Stimulated activated CD4-positive, alpha-beta T cell treated with anti-CD3 and anti-CD28 coated beads, TNF-alpha, amount 100 ng/mL, for 48 hours (primary cell): Measurements from ENCODE around the gene JUN.

ENCODE experiments used
- DNase-seq, 3 donors: peaks; one replicate each; pipeline ENCODE4 v3.0.0-alpha.2; 2020; ENCODE audit warnings: low read depth in 3 of 3

JUN gene

DNA sequence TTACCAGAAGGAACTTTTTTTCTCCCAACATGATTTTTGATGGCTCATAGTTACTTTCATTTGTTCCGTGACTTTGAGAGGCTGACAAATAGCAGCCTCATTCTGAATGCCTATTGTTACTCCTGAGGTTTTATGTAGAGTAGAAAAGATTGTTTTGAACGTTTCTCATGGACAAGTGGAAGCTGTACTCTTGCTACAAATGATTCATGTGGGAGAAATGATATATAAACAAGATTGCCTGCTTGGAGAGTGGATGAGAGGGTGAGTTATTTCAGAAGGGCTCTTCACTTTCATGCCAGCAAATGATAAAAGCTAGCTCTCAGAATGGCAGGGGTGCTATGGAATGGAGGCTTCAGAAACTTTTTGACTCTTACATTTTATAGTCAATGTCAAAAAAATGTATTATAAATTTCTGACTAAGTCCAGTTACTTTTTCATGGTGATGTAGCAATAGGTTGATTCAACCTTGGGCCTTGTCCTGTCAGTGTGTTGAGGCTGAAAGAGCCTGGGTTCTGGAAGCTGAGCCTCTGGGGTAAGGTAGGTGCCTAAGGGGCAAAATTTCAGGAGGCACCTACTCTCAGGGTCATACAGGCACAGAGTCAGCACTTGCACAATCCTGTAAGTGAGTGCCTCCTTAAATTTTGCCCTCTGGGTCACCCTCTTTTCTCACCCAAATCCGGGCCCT, 19.4 kb downstream of the JUN start:
- no peak for DNase-seq

- DNase-seq = no peak
These were observed 20.6 kb downstream of the JUN start for GRCh38 chr1:58763214-58763613.

- no peak for DNase-seq
These were observed 21.0 kb downstream of the JUN start for GRCh38 chr1:58762806-58763205.

DNA sequence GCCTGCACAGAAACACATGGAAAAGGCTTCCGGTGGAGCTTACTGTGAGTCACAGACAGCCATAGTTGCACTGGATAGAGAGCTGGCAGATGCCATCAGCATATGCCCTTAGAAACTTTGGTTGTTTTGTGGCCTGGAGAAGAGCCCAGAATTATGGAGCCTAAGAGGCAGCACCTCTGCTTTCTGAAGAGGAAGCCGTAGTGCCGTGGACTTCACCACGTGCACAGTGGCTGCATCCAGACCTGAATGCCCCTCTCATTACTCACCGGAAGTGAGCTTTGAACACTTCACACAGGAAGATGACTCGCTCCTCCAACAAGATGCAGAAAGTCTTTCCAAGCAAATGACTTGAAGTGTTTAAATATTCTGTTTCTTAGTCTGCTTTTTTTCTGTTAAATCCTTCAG, 28.4 kb downstream of the JUN start:
- DNase-seq = peak; percentile 33 to 45 (median 40)

DNA sequence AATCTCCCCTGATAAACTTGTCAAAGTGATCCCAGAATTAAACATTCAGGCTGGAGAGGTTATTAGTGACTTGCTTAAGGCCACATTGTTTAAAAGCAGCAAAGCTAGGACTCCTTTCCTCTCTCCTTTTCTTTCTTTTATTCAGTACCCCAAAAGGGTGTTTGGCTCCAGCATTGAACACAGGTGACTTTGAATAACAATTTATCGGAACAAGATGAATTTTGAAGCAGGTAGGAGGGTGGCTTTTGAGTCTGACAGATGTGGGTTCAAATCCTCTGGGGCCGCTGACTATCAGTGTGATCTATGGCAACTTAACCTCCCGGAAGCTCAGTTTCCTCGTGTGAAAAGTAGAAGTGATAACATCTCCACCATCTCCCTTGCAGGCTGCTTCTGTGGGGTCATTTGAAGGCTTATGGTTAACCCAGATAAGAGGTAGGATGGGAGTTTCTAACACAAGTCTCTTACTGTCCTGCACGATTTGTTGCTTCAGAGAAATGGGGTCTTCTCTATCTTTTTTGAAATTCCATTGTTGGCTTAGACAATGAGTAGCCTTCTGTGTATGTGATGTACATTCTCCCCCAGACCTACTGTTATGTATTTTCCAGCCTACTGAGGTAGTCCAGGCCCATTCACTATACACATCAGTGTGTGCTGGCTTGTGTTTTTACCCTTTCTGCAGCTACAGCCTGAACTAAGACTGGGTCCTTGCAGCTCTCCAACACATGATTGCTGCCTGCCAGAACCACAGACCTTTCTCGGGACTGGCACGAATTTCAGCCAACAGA, 29.0 kb downstream of the JUN start:
- DNase-seq = no peak

GRCh38 chr1:58754073-58754613, 29.7 kb downstream of the JUN start:
- no peak for DNase-seq

- no peak for DNase-seq
These were observed 30.4 kb downstream of the JUN start for GRCh38 chr1:58753431-58753866.

DNA sequence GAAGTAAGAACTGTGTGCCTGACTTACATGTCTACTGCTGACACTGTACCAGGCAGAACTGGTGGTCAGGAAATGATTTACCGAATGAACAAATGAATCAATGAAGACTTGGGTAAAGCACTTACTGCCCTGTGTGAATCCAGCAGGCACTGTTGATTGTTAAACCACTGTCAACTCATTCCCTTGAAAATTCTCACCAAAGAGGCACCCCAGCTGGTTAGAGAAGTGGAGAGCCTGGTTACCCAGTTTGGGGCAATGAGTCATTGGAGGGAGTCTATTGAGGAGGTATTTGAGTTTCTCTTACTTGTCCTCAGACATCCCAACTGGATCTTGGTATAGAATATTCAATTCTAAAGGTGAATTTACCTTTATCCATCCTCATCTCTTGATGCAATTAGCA, 34.2 kb downstream of the JUN start:
- DNase-seq = no peak

DNA sequence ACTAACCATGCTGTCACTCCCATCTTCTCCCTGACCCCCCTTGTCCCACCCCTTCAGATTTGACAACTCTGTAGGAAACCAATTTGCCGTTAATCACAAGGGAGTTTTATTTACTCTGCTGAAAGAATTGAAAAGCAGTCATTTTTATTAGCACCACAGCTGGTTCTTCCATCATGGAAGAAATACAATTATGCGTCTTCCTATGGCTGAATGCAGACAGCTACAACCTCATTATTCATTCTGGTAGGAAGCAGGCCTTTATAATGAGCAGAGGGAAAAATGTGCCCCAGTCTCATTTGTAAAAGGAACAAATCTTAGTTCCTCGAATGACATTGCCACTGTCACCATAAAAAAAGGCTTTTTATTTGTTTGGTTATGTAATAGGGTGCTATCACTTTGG, 35.2 kb downstream of the JUN start:
- no peak for DNase-seq

- DNase-seq = no peak
These were observed 37.1 kb downstream of the JUN start for GRCh38 chr1:58746757-58747156.

GRCh38 chr1:58746182-58746581, 37.7 kb downstream of the JUN start:
- DNase-seq = no peak

DNA sequence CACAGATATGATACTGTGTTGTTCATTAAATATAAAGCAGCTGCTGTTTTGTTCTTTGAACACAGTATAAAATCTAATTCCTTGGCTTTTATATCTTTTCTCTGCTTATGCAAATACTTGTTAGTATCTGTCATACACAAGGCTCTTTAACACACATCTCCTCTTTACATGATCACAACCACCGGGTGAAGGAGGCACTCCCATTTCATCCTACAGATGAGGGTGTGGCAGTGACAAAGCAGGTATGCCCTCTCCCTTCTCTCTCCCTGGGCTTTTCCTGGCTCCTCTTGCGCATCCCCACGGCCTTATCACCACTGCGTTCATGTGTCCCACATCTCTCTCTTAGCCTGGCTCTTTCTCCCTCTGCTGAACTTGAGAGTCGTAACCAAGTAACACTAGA, 38.2 kb downstream of the JUN start:
- no peak for DNase-seq

DNA sequence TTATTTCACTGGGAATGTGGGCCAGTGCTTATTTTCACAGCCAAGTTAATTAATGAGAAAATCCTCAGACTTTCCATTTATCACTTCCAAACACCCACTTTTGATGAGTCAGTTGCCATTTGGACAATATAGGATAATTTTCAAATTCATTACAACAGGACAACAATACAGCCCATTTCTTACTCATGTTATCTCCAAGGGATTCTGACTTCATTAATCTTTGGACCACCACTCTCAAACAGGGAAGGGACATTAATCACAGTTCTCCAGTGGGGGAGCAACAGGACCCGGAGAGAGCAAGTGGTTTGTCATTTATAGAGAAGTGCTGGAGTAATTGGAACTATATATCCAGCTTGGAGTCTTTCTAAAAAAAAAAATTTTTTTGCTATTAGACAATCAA, 38.7 kb downstream of the JUN start:
- DNase-seq = no peak

DNA sequence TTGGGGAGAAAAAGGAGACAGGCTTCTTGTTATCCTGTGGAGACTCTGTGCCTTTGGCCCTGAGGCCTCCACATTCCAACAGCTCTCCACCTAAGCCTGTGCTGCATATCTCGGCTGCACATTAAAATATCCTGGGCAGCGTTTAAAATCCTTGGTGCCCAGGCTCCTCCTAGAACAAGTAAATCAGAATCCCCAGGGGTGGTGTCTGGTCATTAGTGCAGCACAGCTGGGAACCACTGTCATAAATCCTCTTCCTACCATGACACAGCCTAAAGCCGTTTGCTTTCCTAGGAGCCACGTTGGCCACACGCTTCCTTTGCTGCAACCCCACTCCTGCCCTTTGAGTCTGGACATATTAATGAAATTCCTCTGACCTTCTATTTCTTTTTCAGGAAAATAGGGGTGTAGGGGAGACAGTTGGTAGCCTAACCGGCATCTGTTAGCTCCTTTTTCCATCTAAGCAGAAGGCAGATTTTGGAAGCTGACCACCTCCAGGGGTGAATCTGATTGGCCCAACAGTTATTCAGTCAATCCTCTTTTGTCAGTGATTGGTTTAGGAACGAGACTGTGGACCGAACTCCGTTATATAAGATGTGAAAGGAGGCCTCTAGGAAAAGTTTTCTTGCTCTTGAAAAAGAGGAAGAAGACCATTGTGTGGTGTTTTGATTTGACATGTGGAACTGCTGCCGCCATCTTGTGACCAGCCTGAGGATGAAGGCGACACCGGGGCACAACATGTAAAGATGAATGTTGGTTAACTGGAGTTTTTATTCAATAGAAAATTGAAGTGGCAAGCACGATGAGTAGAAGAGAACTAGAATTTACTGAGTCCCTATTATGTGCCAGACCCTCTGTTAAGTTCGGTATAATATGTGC, 41.9 kb downstream of the JUN start:
- no peak for DNase-seq

DNA sequence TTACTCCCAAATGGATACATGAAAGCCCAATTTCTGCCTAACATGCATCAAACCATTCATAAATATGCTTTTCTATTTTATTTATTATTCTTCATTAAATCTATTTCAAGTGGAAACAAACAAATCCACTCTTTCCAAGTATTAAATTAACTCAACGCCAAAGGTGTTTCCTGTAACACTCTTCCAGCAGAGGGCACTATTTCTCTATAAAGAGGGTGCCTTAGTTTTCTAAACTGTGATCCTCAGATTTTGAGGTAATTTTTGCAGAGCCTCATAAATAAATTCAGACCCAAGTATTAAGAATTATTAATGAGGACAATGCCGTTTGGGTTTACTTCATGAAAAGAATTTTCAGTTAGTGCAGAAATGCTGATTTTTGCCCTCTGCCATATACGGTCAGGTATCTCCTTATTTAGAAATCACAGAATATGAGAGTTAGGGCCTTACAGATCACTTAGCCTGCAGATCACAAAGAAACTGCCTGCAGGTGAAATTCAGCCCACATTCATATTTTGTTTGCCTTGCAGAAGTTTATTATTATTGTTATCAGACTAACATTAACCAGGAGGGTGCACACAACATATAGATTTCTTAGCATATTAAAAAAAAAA, 43.9 kb downstream of the JUN start:
- DNase-seq = peak in 2 of 3 donors; percentile 15 to 30

- DNase-seq = no peak
These were observed 45.0 kb downstream of the JUN start for GRCh38 chr1:58738876-58739275.

DNA sequence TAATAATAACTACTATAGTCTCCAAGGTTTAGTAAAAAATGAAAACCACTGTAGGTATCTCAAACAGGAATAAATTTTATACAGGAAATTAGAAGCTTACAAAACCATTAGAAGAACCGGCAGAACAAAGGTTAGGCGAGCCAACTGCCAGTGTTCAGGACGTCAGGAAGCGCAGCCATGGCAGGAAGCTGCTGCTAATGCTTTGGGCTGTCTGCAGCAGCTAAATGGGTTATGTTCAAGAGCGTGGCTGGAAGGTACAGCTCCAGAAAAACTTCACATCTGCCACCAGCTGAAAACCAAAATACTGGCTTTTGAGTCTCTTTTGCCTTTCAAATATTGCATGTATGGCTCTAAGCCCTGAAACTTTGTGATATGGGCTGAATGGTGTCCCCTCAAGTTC, 48.3 kb downstream of the JUN start:
- DNase-seq = no peak

DNA sequence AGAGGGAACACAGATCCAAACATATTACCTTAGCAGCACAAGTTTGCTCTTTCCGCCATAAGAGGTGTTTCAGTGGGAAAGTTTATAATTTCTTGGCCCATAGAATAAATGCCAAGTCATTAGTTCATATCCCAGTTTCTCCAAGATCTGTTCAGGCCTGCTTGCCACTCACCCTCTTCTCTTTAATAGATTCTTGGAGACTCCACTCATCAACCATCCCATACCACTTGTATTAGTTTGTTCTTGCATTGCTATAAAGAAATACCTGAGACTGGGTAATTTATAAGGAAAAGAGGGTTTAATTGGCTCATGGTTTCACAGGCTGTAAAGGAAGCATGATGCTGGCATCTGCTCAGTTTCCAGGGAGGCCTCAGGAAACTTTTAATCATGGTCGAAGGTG, 49.2 kb downstream of the JUN start:
- no peak for DNase-seq

DNA sequence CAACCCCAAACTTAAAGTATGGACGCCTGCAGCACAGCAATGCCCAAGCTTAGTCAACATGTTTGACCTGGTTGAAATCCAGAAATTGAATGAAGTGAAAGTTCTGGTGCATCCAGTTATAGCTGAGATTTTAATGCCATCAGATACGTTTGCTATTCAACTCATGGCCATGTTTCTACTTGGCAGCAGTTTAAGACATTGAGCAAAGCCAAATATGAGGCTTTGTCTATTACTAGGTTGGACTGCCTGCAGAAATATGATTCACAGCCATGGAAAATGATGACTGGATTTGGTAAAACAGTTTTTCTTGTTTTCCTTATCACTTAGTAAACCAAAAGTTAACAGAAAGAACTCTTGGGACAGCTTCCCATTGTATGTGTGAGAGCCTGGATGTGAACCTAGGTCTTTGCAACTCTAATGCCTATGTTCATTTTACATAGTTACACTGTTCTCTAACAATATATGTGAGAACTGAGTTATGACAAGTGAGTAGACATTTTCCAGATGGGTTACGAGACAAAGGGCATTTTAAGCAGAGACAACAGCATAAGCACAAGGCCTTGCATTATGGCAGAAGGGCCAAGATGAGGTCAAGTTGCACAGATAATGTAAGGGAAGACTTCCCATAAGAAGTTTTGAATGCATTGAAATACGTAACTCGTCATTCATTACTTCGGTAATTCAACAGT, 51.6 kb downstream of the JUN start:
- DNase-seq = no peak
